ENCODE results near the gene CD3D.

CD3D gene

GRCh38 chr11:118295815-118296454 is 46.6 kb downstream of the CD3D start:
- Histone ChIP-seq H3K4me3 (ENCODE audit: low read length) (no peak overlapping the region), H3K36me3 (replicated peaks; ENCODE audit: low read depth, low read length) (no peaks in the 10 kb centered on the region), H3K27ac (ENCODE audit: low read length) (no peak overlapping the region), H4K20me1 (ENCODE audit: insufficient read depth, low read length) (no peaks in the 10 kb centered on the region), H3K4me2 (ENCODE audit: low read length) (no peak overlapping the region), H3K27me3 (ENCODE audit: low read depth, low read length) (peaks cover 11% of the 10 kb centered on the region; the same call in 1 of the 2 replicates), H3K79me2 (ENCODE audit: low read length) (no peaks in the 10 kb centered on the region), H3K9me3 (ENCODE audit: insufficient read depth, low read length) (no peaks in the 10 kb centered on the region), H2AFZ (ENCODE audit: low read depth, low read length) (no peak overlapping the region), H3K4me1 (ENCODE audit: low read length) (peaks cover 4% of the 10 kb centered on the region; the same call in 1 of the 2 replicates), H3K9ac (ENCODE audit: low read length) (no peak overlapping the region)
- TF ChIP-seq EZH2phosphoT487 (IDR thresholded peaks at IDR 0.05; ENCODE audit: low read depth) = no peak
- TF ChIP-seq CTCF (IDR thresholded peaks at IDR 0.05; ENCODE audit: low read depth, low read length) = peak; percentile 72

- TF ChIP-seq CTCF (IDR thresholded peaks at IDR 0.05; ENCODE audit: low read depth, low read length) (no peak), EZH2phosphoT487 (IDR thresholded peaks at IDR 0.05; ENCODE audit: low read depth) (no peak)
- no peak overlapping the region for H2AFZ ChIP-seq (ENCODE audit: low read depth, low read length)
- peaks cover 9% of the 10 kb centered on the region; the same call in 1 of the 2 replicates for H3K27me3 ChIP-seq (ENCODE audit: low read depth, low read length)
- H3K4me2 ChIP-seq (ENCODE audit: low read length) = no peak overlapping the region
- no peaks in the 10 kb centered on the region for H3K36me3 ChIP-seq (replicated peaks; ENCODE audit: low read depth, low read length)
- H3K9me3 ChIP-seq (ENCODE audit: insufficient read depth, low read length) = no peaks in the 10 kb centered on the region
- H3K9ac ChIP-seq (ENCODE audit: low read length) = no peak overlapping the region
- no peak overlapping the region for H3K4me3 ChIP-seq (ENCODE audit: low read length)
- no peaks in the 10 kb centered on the region for H3K79me2 ChIP-seq (ENCODE audit: low read length)
- H3K4me1 ChIP-seq (ENCODE audit: low read length) = peaks cover 8% of the 10 kb centered on the region; the same call in 1 of the 2 replicates
- H3K27ac ChIP-seq (ENCODE audit: low read length) = no peak overlapping the region
- no peaks in the 10 kb centered on the region for H4K20me1 ChIP-seq (ENCODE audit: insufficient read depth, low read length)
Measured at GRCh38 chr11:118295199-118295598, 47.3 kb downstream of the CD3D start.

- H3K4me3 ChIP-seq (ENCODE audit: low read length) = no peak overlapping the region
- H3K27ac ChIP-seq (ENCODE audit: low read length) = no peak overlapping the region
- H4K20me1 ChIP-seq (ENCODE audit: insufficient read depth, low read length) = no peaks in the 10 kb centered on the region
- H3K36me3 ChIP-seq (replicated peaks; ENCODE audit: low read depth, low read length) = no peaks in the 10 kb centered on the region
- no peak overlapping the region for H2AFZ ChIP-seq (ENCODE audit: low read depth, low read length)
- H3K27me3 ChIP-seq (ENCODE audit: low read depth, low read length) = peaks cover 9% of the 10 kb centered on the region; the same call in 1 of the 2 replicates
- no peak for TF ChIP-seq CTCF (IDR thresholded peaks at IDR 0.05; ENCODE audit: low read depth, low read length)
- TF ChIP-seq EZH2phosphoT487 (IDR thresholded peaks at IDR 0.05; ENCODE audit: low read depth) = no peak
- no peak overlapping the region for H3K4me2 ChIP-seq (ENCODE audit: low read length)
- peaks cover 8% of the 10 kb centered on the region; the same call in 1 of the 2 replicates for H3K4me1 ChIP-seq (ENCODE audit: low read length)
- no peaks in the 10 kb centered on the region for H3K79me2 ChIP-seq (ENCODE audit: low read length)
- no peak overlapping the region for H3K9ac ChIP-seq (ENCODE audit: low read length)
- no peaks in the 10 kb centered on the region for H3K9me3 ChIP-seq (ENCODE audit: insufficient read depth, low read length)
Measured at GRCh38 chr11:118294053-118294452, 48.5 kb downstream of the CD3D start.

GRCh38 chr11:118291477-118292135 is 50.9 kb downstream of the CD3D start:
- H2AFZ ChIP-seq (ENCODE audit: low read depth, low read length) = no peak overlapping the region
- TF ChIP-seq EZH2phosphoT487 (IDR thresholded peaks at IDR 0.05; ENCODE audit: low read depth) (no peak), CTCF (IDR thresholded peaks at IDR 0.05; ENCODE audit: low read depth, low read length) (no peak)

More at GRCh38 chr11:118291477-118292135, 50.9 kb downstream of the CD3D start:
- no peak overlapping the region for H3K27ac ChIP-seq (ENCODE audit: low read length)
- H3K79me2 ChIP-seq (ENCODE audit: low read length) = no peaks in the 10 kb centered on the region
- no peaks in the 10 kb centered on the region for H3K9me3 ChIP-seq (ENCODE audit: insufficient read depth, low read length)
- no peak overlapping the region for H3K4me3 ChIP-seq (ENCODE audit: low read length)
- H3K9ac ChIP-seq (ENCODE audit: low read length) = no peak overlapping the region
- peak overlapping the region; percentile 28 for H3K4me2 ChIP-seq (ENCODE audit: low read length)
- no peaks in the 10 kb centered on the region for H4K20me1 ChIP-seq (ENCODE audit: insufficient read depth, low read length)
- peaks cover 8% of the 10 kb centered on the region; the same call in 1 of the 2 replicates for H3K4me1 ChIP-seq (ENCODE audit: low read length)
- no peaks in the 10 kb centered on the region for H3K36me3 ChIP-seq (replicated peaks; ENCODE audit: low read depth, low read length)
- H3K27me3 ChIP-seq (ENCODE audit: low read depth, low read length) = peaks cover 13% of the 10 kb centered on the region; the same call in 1 of the 2 replicates
